AG09309 (cell line): ENCODE data around the gene C1QL3.

Experiments used
- DNase-seq: peaks from one replicate; pipeline ENCODE4 v3.0.0-alpha.2; 2010; ENCODE audit warnings: low read depth
- H3K4me3 ChIP-seq: 2 replicates; pipeline ENCODE4 v1.5.1; 2011; ENCODE audit warnings: mild to moderate bottlenecking, low read depth, low read length, moderate library complexity; ENCODE audit not compliant: control insufficient read depth
- CTCF ChIP-seq: IDR thresholded peaks from 2 replicates; pipeline ENCODE4 v1.5.1; 2011; ENCODE audit warnings: mild to moderate bottlenecking, low read depth, low read length, inconsistent platforms; ENCODE audit not compliant: insufficient read depth, control insufficient read depth; ENCODE audit errors: missing control alignments

Gene C1QL3

DNA sequence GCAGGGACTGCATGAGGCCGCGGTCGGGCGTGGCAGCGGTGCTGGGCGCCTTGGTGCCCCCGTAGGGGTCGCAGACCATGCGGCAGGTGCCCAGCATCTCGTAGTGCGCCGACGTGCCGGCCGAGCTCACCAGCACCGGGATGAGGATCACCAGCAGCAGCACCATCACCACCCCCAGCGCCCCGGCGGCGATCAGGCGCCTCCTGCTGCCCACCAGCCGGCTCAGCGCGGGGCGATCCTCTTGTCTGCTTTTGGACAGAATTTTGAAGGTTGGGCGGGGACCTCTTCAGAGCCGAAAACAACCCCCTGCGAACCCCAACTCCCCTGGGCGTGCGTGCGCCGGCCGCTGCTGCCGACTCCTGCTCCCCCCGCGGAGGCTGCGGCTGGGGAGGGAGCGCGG, 779 bp downstream of the C1QL3 start:
- DNase-seq = no peak
- peak; percentile 41 for TF ChIP-seq CTCF
- peak overlapping the region; percentile 45 for H3K4me3 ChIP-seq

DNA sequence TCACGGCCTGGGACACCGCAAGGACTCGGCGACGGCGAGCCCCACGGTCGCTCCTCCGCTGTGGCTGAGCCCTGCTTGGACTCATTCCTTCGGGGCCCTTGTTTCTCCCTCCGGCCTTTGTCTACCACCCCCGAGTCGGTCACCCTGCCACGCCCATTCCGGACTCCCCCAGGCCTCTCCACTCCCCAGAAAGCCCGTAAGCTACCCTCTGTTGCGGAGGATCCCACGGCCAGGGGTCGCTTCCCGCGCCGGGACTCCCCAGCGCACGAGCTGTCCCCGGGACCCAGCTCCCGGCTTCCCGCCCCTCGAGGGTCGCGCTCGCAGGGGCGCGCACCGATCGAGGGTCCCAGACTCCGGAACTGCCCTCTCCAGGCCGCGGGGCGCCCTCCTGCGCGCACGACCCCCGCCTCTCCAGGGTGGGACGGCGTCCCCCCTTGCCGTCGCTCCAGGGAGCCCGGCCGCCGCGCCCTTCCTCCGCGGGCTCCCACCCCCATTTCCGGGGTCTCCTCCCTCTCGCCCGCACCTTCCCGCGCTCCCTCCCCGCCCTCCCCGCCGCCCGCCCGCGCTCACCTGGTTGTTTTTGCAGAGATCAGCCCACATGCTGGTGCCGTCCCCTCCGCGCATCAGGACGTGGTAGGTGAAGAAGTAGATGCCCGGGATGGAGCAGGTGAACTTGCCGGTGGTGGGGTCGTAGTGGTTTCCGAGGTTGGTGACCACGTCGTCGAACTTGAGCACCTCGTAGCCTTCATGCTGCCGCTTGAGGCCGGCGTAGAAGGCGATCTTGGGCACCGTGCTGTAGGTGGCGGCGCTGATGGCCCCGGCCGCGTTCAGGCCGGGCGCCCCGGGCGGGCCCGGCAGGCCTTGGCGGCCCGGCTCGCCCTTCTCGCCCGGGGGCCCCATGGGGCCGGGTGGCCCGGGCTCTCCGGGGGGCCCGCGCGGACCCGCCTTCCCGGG, 1.5 kb downstream of the C1QL3 start:
- no peak overlapping the region; the same call in 1 of the 2 replicates for H3K4me3 ChIP-seq
- no peak for TF ChIP-seq CTCF
- no peak for DNase-seq

DNA sequence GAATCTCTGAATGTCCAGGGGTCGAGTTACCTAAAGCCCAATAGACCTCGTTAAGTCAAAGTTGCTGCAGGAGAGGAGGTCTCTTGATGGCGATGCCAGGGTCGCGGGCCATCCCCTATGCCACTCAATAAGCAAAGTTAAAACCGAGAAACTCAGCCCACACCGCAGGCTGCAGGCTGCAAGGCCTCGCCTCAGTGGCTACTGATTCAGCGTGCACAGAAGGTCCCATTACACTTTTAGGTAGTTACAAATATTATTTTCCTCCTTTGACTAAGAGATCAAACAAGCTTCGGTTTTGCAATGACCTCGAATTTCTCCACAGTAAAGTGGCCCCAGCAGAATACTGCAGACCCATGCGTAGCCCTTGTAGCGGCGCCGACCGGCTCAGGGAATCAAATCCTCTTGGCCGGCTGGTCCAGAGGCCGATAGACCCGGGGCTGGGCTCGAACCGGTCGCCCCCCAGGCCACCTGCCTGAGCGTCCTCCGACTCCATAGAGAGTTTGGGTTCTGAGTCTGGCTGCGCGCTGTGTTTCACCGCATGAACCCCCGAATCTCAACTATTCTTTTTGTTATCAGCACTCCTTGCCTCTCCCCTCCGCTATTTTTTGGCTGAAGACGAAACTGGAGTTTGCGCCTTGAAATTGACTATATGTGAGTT, 2.3 kb downstream of the C1QL3 start:
- no peak for DNase-seq
- TF ChIP-seq CTCF = no peak
- H3K4me3 ChIP-seq = no peak overlapping the region

GRCh38 chr10:16518822-16519221, 2.9 kb downstream of the C1QL3 start:
- no peak for TF ChIP-seq CTCF
- no peak for DNase-seq
- H3K4me3 ChIP-seq = no peak overlapping the region

- no peak overlapping the region for H3K4me3 ChIP-seq
- DNase-seq = no peak
- no peak for TF ChIP-seq CTCF
These were observed 10.8 kb downstream of the C1QL3 start for GRCh38 chr10:16510843-16511242.

- no peak overlapping the region for H3K4me3 ChIP-seq
- no peak for DNase-seq
- TF ChIP-seq CTCF = no peak
These were observed 11.7 kb downstream of the C1QL3 start for GRCh38 chr10:16509996-16510395.
